GM21381 (cell line): Measurements from ENCODE around the gene MPZL1.
A peak's percentile ranks its signal among the peaks of the same experiment; 100 is the strongest.
"Not testable (repeated sequence)": the region's sequence is repeated elsewhere in the genome, so short reads cannot be mapped to it uniquely, and the experiment has no call there.

Source experiments
- ATAC-seq: cut with Tn5 transposase; IDR thresholded peaks from one replicate; pipeline ENCODE4 v1.9.1; 2021; ENCODE audit warnings: mild to moderate bottlenecking, moderate library complexity; ENCODE audit not compliant: unreplicated experiment

MPZL1 gene

DNA sequence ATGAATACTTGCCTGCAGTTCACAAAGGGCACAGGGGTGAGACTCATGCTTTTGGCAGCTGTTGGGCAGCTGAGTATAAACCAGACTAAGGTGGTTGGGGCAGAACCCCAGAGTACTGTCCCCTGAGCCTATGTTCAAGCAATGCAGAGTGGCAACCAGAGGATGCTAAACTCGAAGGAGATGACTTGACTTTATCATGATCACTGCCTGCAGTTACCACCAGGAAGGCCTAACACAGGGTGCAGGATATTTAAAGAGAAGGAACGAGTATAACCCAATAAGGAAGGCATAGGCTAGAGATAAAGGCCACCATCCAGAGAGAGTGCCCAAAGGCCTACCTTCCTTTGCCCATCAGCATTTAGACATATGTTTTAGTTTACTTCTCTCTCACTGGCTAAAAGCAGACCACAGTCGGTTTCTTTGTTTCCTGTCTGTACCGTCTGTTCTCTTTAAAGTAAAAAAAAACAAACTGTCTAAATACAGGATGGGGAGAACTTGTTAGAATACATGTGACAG lies 83.3 kb downstream of the MPZL1 start:
- no peak for ATAC-seq

- not testable (repeated sequence) for ATAC-seq
Measured at GRCh38 chr1:167806235-167806634, 84.5 kb downstream of the MPZL1 start.

GRCh38 chr1:167806676-167807075 lies 84.9 kb downstream of the MPZL1 start:
- not testable (repeated sequence) for ATAC-seq

DNA sequence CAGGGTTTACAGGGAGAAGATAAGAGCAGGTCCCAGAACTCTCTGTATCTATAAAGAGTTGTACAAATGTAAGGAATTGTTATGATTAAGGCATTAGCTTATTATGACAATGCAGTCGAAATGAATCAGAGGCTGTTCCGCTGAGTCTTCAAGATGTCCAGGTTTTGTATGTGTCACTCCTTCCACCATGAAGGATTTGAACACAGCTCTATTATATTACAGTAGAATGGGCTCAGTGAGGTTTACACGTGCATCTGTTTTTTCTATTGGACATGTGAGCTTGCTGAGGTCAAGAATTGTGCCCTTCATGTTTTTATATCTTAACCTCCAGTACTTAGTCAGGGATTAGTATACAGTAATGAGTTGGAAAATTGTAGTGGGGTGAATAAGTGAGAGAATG lies 86.3 kb downstream of the MPZL1 start:
- no peak for ATAC-seq

DNA sequence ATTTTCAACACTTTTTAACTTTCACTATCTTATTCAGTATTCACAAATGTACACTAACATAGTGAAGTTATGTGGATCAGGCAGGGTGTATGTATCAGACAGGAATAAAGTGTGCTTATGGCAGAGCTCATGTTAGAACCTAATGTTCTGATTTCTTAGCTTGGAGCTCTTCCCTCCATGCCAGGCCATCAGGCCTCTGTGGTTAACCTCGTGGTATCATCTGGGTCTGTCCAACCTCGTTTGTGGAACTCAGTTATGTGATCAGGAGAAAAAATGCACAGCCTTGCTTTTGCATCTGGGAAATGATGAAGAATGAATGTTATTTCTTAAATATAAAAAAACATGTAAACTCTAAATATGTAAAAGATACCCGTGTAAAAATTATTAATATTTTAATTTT lies 86.9 kb downstream of the MPZL1 start:
- ATAC-seq, result no peak

DNA sequence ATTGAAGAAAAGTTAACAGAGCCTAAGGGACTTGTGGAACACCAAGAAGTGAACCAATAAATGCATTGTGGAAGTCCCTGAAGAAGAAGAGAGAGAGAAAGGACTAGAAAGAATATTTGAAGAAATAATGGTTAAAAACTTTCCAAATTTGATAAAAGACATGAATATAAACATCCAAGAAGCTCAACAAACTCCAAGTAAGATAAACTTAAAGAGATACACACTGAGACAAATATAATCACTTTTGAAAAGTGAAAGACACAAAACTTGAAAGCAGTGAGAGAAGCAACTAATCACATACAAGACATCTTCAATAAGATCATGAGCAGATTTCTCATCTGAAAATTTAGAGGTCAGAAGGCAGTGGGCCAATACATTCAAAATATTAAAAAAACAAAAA lies 91.2 kb downstream of the MPZL1 start:
- no peak for ATAC-seq

- ATAC-seq, result no peak
Measured at GRCh38 chr1:167815650-167816049, 93.9 kb downstream of the MPZL1 start.

DNA sequence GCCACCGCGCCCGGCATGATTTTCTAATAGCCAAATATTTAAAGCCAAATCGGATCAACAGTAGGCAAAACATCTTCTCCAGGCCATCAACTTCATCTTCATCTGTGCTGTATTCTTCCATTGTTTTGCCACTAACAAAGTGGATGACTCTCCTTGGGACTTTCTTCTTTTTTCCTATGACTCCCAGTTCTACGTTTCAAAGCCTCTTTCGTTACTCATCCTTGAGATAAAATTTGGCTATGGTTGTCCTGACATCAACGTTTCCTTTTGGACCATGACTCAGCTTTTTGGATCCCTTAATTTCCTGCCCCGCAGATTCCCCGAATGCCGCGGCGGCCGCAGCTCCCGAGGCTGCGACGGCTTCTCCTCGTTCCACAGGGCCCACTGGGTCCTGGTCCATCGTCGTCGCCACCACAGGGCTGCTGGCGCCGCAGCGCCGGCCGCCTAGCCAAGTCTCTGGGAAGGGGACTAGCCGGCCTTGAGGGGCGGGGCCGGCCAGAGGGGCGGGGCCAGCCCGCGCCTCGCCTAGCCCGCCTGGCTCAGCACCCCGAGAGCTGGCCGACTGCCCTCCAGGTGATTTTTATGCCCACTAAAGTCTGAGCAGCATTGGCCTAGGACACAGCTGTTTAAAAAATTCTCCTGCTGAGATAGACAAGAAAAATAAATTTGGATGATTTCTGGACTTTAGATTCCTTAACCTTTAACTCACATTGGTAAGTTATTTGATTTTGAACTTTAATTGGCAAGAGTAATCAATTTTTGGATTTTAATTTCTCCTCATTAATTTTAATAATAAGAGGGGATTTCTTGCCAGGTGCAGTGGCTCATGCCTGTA lies 98.3 kb downstream of the MPZL1 start:
- ATAC-seq, result peak; percentile 83

- ATAC-seq, result no peak
Measured at GRCh38 chr1:167820684-167821355, 99.0 kb downstream of the MPZL1 start.

- ATAC-seq, result no peak
Measured at GRCh38 chr1:167821356-167821685, 99.5 kb downstream of the MPZL1 start.

DNA sequence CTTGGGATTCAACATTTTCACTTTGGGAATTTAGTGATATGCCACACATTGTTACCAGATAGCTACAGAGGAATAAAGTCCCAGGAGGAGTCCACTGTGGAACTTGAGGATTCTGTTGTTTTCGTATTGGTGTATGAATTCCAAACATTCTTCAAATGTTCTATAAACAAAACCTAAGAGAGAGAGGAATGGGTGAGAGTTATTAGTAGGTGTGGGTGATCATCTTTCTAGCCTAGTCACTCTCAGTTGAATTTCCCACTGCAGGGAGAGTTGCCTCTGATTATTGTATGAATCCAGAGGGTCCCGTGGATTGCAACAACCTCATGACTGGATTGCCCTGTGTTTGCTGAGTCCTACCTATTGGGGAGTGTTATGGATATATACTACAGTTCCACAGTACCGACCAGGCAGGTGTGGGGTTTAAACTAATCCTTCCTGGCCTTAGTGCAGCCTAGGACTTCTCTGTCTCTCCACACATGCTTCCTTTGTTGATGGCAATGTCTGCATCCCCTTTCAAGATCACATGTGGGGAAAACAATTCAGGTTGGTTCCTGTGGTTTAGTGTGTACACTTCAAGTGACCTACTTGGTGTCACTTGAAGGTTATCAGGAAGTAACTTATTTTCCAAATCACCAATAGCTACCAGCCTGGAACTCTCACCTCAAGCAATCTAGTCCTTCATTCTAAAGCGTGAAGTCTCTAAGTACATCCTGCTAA lies 100.3 kb downstream of the MPZL1 start:
- no peak for ATAC-seq

GRCh38 chr1:167824163-167824794 lies 102.5 kb downstream of the MPZL1 start:
- no peak for ATAC-seq

GRCh38 chr1:167825419-167826079 lies 103.8 kb downstream of the MPZL1 start:
- ATAC-seq, result no peak

- no peak for ATAC-seq
Measured at GRCh38 chr1:167826127-167826526, 104.3 kb downstream of the MPZL1 start.

DNA sequence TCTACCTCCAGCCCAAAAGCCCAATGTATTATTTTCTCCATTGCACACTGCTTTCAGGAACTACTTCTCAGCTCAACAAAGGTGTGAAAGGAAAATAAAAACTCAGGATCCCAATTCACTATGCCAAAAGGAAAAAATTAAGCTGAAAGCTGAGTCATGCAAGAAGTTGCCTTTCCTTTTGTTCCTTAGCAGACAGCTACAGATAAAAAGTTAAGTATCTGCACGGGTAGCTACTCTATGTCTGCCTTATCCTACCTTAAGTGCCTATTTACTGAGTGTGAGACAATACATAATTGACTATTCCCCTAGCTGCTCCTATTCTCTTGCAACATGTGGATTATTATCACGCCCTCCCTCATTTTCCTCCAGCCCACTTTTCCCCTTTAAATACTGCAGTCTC lies 108.1 kb downstream of the MPZL1 start:
- ATAC-seq, result no peak

GRCh38 chr1:167830668-167831067 lies 108.9 kb downstream of the MPZL1 start:
- ATAC-seq, result not testable (repeated sequence)

DNA sequence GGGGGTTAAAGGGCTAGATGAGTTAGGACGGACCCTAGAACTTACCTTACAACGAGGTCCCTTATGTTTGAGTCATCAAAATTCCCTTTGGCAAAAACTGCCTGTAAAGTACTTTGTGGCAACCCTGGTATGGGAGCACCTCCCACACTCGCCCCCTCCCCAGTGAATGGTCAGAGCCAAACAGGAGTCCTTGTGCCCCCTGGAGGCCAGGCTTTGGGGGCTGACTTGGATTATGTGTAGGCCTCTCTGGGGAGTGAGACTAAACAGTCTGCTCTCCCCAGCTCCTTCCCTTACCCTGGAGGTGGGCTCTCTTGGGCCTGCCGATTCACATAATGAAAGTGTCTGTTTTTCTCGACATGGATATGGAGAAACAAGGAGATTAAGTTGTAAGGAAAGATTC lies 110.9 kb downstream of the MPZL1 start:
- ATAC-seq, result no peak

GRCh38 chr1:167833904-167834303 lies 112.1 kb downstream of the MPZL1 start:
- ATAC-seq, result no peak

DNA sequence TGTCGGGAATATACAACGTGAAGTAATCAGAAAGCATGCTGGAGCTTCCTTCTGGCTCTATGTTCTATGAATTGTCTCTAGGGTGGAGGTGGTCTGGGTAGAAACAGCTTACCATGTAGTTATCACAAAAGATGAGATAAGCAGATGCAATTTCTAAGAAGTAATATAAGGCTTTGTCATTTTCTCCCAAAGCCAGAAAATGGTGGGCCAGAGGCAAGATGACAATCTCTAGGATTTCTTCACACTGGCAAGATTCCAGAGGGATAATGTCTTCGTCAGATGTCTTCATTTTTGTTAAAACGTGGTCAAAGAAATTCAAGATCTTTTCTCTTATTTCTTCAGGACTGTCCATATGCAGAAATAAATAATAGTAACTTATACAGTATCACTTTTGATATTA lies 114.4 kb downstream of the MPZL1 start:
- no peak for ATAC-seq

GRCh38 chr1:167837326-167837725 lies 115.5 kb downstream of the MPZL1 start:
- no peak for ATAC-seq

DNA sequence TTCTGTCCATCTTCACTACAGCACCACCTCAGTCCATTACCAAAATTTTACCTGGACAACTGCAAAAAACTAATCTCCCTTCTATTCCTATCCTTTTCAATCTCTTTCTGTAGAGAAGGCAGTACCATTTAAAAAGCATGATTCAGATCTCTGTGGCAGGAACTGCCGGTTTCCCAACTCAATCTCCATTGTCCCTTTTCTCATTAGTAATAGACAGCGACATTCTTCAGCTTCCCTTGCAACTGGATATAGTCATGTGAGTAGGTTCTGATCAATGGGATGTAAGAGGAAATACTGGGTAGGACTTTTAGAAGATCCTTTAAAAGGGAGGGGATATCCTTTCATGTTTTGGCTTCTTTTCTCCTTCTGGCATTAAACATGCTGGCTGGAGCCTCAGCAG lies 117.2 kb downstream of the MPZL1 start:
- no peak for ATAC-seq
